GM19023 (cell line): ENCODE measurements around the gene EPS15.
"Not testable (repeated sequence)": the region's sequence is repeated elsewhere in the genome, so short reads cannot be mapped to it uniquely, and the experiment has no call there.

ENCODE experiments used
- ATAC-seq: cut with Tn5 transposase; IDR thresholded peaks from one replicate; pipeline ENCODE4 v1.9.1; 2021; ENCODE audit warnings: mild to moderate bottlenecking, moderate library complexity; ENCODE audit not compliant: unreplicated experiment

EPS15 gene

GRCh38 chr1:51473331-51474115, 45.5 kb downstream of the EPS15 start:
- ATAC-seq = no peak

- no peak for ATAC-seq
Measured at GRCh38 chr1:51472359-51472758, 46.7 kb downstream of the EPS15 start.

GRCh38 chr1:51469518-51469917, 49.5 kb downstream of the EPS15 start:
- no peak for ATAC-seq

- no peak for ATAC-seq
Measured at GRCh38 chr1:51464828-51465227, 54.2 kb downstream of the EPS15 start.

GRCh38 chr1:51463561-51463960, 55.5 kb downstream of the EPS15 start:
- no peak for ATAC-seq

GRCh38 chr1:51462289-51462688, 56.8 kb downstream of the EPS15 start:
- ATAC-seq = not testable (repeated sequence)

- no peak for ATAC-seq
Measured at GRCh38 chr1:51454554-51454953, 64.5 kb downstream of the EPS15 start.

- ATAC-seq = no peak
Measured at GRCh38 chr1:51453010-51453409, 66.1 kb downstream of the EPS15 start.

GRCh38 chr1:51448844-51449454, 70.1 kb downstream of the EPS15 start:
- ATAC-seq = not testable (repeated sequence)

- ATAC-seq = no peak
Measured at GRCh38 chr1:51445351-51446090, 73.5 kb downstream of the EPS15 start.

- no peak for ATAC-seq
Measured at GRCh38 chr1:51444534-51445192, 74.4 kb downstream of the EPS15 start.

GRCh38 chr1:51444096-51444495, 75.0 kb downstream of the EPS15 start:
- ATAC-seq = no peak

- no peak for ATAC-seq
Measured at GRCh38 chr1:51443555-51443954, 75.5 kb downstream of the EPS15 start.

GRCh38 chr1:51442616-51443015, 76.5 kb downstream of the EPS15 start:
- ATAC-seq = no peak

- no peak for ATAC-seq
Measured at GRCh38 chr1:51442198-51442597, 76.9 kb downstream of the EPS15 start.

GRCh38 chr1:51439895-51440294, 79.2 kb downstream of the EPS15 start:
- ATAC-seq = no peak

- no peak for ATAC-seq
Measured at GRCh38 chr1:51439053-51439452, 80.0 kb downstream of the EPS15 start.

GRCh38 chr1:51437391-51437790, 81.7 kb downstream of the EPS15 start:
- not testable (repeated sequence) for ATAC-seq

- ATAC-seq = no peak
Measured at GRCh38 chr1:51435878-51436277, 83.2 kb downstream of the EPS15 start.

- ATAC-seq = no peak
Measured at GRCh38 chr1:51433972-51434510, 85.0 kb downstream of the EPS15 start.
